ENCODE results near the gene FYTTD1. TPM values are rescaled to one million over a fixed set of nuclear protein-coding genes. Genes with fewer than 3 reads are reported as not detected.

Gene FYTTD1
- total RNA-seq, 2 experiments from 2014 or later = 47.6 to 57.8 TPM

- no peak overlapping the region for H3K4me2 ChIP-seq (ENCODE audit: low read length)
- CTCF ChIA-PET (ENCODE audit: unreplicated experiment) = no interaction called here
These were observed 59.8 kb downstream of the FYTTD1 start for GRCh38 chr3:197809356-197810020.

GRCh38 chr3:197810901-197811300 lies 61.2 kb downstream of the FYTTD1 start:
- TF ChIP-seq EZH2phosphoT487 (IDR thresholded peaks at IDR 0.05; ENCODE audit: borderline replicate concordance, low read depth, low read length) (no peak), CTCF (conservative IDR thresholded peaks at IDR 0.05; ENCODE audit: low read length) (no peak)
- CTCF ChIA-PET (ENCODE audit: unreplicated experiment) = interaction anchor here (0.7 kb wide), 1 partner anchor 28 kb away, joined by 3 read pairs; no protein-coding TSS in a partner anchor
- Histone ChIP-seq H2AFZ (ENCODE audit: low read length) (no peak overlapping the region), H4K20me1 (ENCODE audit: insufficient read depth, low read length) (no peaks in the 10 kb centered on the region), H3K9me2 (ENCODE audit: insufficient read depth, low read length) (no peaks in the 10 kb centered on the region), H3K4me2 (ENCODE audit: low read length) (no peak overlapping the region), H3K4me1 (ENCODE audit: insufficient read depth, low read length, poor library complexity, severe bottlenecking) (no peaks in the 10 kb centered on the region), H3K79me2 (ENCODE audit: insufficient read depth, low read depth, low read length) (peaks cover 20% of the 10 kb centered on the region; the same call in 1 of the 2 replicates), H3K9me3 (ENCODE audit: low read length) (no peaks in the 10 kb centered on the region), H3K36me3 (ENCODE audit: insufficient read depth, low read length) (no peaks in the 10 kb centered on the region), H3K27ac (ENCODE audit: low read depth, low read length, poor library complexity, severe bottlenecking) (no peak overlapping the region), H3K4me3 (ENCODE audit: low read depth, low read length, poor library complexity, severe bottlenecking) (no peak overlapping the region)
- intact Hi-C loops (cut with micrococcal nuclease; ENCODE audit: unreplicated experiment) = no loop called here
- no peak for DNase-seq (ENCODE audit: low spot score)
- no TSS peak for BruUV-seq (replicated peaks)
- POLR2A ChIA-PET = interaction anchor here (0.6 to 1.3 kb wide), 2 partner anchors 16 to 188 kb away, joined by 4 to 5 read pairs; no protein-coding TSS in a partner anchor

More at GRCh38 chr3:197809356-197810020, 59.8 kb downstream of the FYTTD1 start:
- Histone ChIP-seq H3K79me2 (ENCODE audit: insufficient read depth, low read depth, low read length) (peaks cover 21% of the 10 kb centered on the region; the same call in 1 of the 2 replicates), H3K36me3 (ENCODE audit: insufficient read depth, low read length) (no peaks in the 10 kb centered on the region), H3K4me1 (ENCODE audit: insufficient read depth, low read length, poor library complexity, severe bottlenecking) (no peaks in the 10 kb centered on the region), H3K27ac (ENCODE audit: low read depth, low read length, poor library complexity, severe bottlenecking) (no peak overlapping the region), H2AFZ (ENCODE audit: low read length) (no peak overlapping the region), H3K9me2 (ENCODE audit: insufficient read depth, low read length) (no peaks in the 10 kb centered on the region), H4K20me1 (ENCODE audit: insufficient read depth, low read length) (no peaks in the 10 kb centered on the region), H3K4me3 (ENCODE audit: low read depth, low read length, poor library complexity, severe bottlenecking) (no peak overlapping the region), H3K9me3 (ENCODE audit: low read length) (no peaks in the 10 kb centered on the region)
- no peak for DNase-seq (ENCODE audit: low spot score)
- intact Hi-C loops (cut with micrococcal nuclease; ENCODE audit: unreplicated experiment) = no loop called here
- TF ChIP-seq CTCF (conservative IDR thresholded peaks at IDR 0.05; ENCODE audit: low read length) = no peak
- BruUV-seq (replicated peaks) = no TSS peak
- POLR2A ChIA-PET = interaction anchor here (0.5 to 1.6 kb wide), 8 partner anchors 13 to 577 kb away, joined by 3 to 6 read pairs (median 4); partner anchors contain the start of gene LRCH3

GRCh38 chr3:197811343-197811742 lies 61.7 kb downstream of the FYTTD1 start:
- Histone ChIP-seq H3K9me2 (ENCODE audit: insufficient read depth, low read length) (no peaks in the 10 kb centered on the region), H3K4me3 (ENCODE audit: low read depth, low read length, poor library complexity, severe bottlenecking) (no peak overlapping the region), H4K20me1 (ENCODE audit: insufficient read depth, low read length) (no peaks in the 10 kb centered on the region), H2AFZ (ENCODE audit: low read length) (no peak overlapping the region), H3K79me2 (ENCODE audit: insufficient read depth, low read depth, low read length) (peaks cover 20% of the 10 kb centered on the region; the same call in 1 of the 2 replicates), H3K4me2 (ENCODE audit: low read length) (no peak overlapping the region), H3K9me3 (ENCODE audit: low read length) (no peaks in the 10 kb centered on the region), H3K36me3 (ENCODE audit: insufficient read depth, low read length) (no peaks in the 10 kb centered on the region), H3K27ac (ENCODE audit: low read depth, low read length, poor library complexity, severe bottlenecking) (no peak overlapping the region), H3K4me1 (ENCODE audit: insufficient read depth, low read length, poor library complexity, severe bottlenecking) (no peaks in the 10 kb centered on the region)
- intact Hi-C loops (cut with micrococcal nuclease; ENCODE audit: unreplicated experiment) = no loop called here
- no TSS peak for BruUV-seq (replicated peaks)
- CTCF ChIA-PET (ENCODE audit: unreplicated experiment) = no interaction called here
- TF ChIP-seq CTCF (conservative IDR thresholded peaks at IDR 0.05; ENCODE audit: low read length) (no peak), EZH2phosphoT487 (IDR thresholded peaks at IDR 0.05; ENCODE audit: borderline replicate concordance, low read depth, low read length) (no peak)
- POLR2A ChIA-PET = no interaction called here
- DNase-seq (ENCODE audit: low spot score) = no peak
